ENCODE measurements around the gene FGD2. TPM values are rescaled to one million over a fixed set of nuclear protein-coding genes. Genes with fewer than 3 reads are reported as not detected.

The FGD2 gene
- total RNA-seq, 1 experiment from 2014 or later, result 0.19 TPM

DNA sequence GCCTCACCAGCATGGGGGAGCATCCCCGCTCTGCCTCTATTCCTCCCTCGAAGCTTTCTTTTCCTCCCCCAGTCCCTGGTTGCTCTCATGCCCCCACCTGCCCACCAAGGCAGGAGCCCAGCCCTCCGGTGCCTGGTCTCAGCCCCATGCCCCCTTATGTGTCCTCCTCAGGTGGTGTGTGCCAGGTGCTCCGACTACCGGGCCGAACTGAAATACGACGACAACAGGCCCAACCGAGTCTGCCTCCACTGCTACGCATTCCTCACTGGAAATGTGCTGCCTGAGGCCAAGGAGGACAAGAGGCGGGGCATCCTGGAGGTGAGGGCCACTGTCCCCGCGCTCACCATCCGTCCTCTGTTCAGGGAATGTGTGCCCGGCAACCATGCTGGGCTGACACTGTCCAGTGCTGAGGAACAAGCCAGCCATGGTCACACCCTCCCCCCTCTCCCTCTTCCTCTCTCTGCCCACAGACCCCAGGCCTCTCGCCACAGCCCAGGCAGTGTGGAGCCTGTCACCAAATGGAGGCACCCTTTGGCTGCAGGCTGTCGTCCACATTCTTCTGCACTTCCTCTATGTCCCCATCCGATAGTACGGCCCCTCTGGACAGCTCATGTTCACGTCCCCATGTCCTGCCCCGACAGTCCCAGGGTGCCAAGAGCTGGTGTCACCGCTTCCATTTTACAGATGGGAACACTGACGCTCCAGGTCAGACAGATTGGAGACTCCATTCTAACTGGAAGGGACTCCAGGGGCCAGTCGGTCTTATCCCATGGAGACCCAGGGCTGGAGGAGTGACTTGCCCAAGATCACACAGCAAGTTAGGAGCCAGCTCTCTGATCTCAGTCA, 20.4 kb downstream of the FGD2 start:
- TF ChIP-seq, protein P1, sequence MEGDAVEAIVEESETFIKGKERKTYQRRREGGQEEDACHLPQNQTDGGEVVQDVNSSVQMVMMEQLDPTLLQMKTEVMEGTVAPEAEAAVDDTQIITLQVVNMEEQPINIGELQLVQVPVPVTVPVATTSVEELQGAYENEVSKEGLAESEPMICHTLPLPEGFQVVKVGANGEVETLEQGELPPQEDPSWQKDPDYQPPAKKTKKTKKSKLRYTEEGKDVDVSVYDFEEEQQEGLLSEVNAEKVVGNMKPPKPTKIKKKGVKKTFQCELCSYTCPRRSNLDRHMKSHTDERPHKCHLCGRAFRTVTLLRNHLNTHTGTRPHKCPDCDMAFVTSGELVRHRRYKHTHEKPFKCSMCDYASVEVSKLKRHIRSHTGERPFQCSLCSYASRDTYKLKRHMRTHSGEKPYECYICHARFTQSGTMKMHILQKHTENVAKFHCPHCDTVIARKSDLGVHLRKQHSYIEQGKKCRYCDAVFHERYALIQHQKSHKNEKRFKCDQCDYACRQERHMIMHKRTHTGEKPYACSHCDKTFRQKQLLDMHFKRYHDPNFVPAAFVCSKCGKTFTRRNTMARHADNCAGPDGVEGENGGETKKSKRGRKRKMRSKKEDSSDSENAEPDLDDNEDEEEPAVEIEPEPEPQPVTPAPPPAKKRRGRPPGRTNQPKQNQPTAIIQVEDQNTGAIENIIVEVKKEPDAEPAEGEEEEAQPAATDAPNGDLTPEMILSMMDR (IDR thresholded peaks at IDR 0.05; ENCODE audit: unreplicated experiment), result no peak
- Mint-ChIP-seq H3K4me1 (ENCODE audit: low read depth, unreplicated experiment) (peaks cover 65% of the 10 kb centered on the region), H3K9me3 (ENCODE audit: low read depth, unreplicated experiment) (peaks cover 3% of the 10 kb centered on the region), H3K36me3 (ENCODE audit: insufficient read depth, unreplicated experiment) (peaks cover 15% of the 10 kb centered on the region), H3K4me3 (ENCODE audit: low read depth, unreplicated experiment) (no peak overlapping the region), H3K27ac (ENCODE audit: unreplicated experiment) (peak overlapping the region; percentile 99), H3K27me3 (ENCODE audit: unreplicated experiment) (no peaks in the 10 kb centered on the region)
- no TSS peak for BruUV-seq (replicated peaks)
- no peak for DNase-seq
- CTCF ChIA-PET, result interaction anchor here (0.6 to 10.9 kb wide), 7 partner anchors 8 to 184 kb away, joined by 3 to 185 read pairs (median 4); no protein-coding TSS in a partner anchor
- intact Hi-C loops (cut with micrococcal nuclease; ENCODE audit: unreplicated experiment), result no loop called here

DNA sequence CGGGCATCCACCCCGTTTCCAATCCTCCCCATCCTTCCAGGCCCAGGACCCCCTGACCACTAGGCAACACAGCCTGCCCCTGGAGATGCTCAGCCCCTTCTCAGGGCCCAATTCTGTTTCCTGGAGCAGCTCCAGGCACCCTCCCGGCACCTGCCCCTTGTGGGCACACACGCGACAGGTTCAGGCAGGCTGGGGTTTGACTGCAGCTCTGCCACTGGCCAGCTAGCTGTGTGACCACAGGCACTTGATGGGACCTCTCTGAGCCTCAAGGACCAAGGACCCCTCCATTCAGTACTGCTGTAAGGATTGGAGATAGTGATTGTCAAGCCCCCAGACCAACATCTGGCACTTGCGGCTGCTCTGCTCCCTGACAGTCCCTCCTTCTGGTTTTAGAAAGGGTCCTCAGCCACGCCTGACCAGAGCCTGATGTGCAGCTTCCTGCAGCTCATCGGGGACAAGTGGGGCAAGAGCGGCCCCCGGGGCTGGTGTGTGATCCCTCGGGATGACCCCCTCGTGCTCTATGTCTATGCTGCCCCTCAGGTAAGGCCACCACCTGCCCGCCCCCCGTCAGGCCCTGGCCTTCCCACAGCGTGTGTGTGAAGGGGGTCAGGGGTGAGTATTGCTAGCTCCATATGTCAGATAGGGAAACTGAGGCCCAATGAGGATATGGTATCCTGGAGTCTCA, 21.7 kb downstream of the FGD2 start:
- peaks cover 3% of the 10 kb centered on the region for H3K9me3 Mint-ChIP-seq (ENCODE audit: low read depth, unreplicated experiment)
- no TSS peak for BruUV-seq (replicated peaks)
- H3K4me3 Mint-ChIP-seq (ENCODE audit: low read depth, unreplicated experiment), result no peak overlapping the region
- DNase-seq, result no peak
- intact Hi-C loops (cut with micrococcal nuclease; ENCODE audit: unreplicated experiment), result no loop called here
- H3K36me3 Mint-ChIP-seq (ENCODE audit: insufficient read depth, unreplicated experiment), result peaks cover 15% of the 10 kb centered on the region
- TF ChIP-seq, protein P1 (IDR thresholded peaks at IDR 0.05; ENCODE audit: unreplicated experiment), result no peak
- H3K27ac Mint-ChIP-seq (ENCODE audit: unreplicated experiment), result no peak overlapping the region
- H3K4me1 Mint-ChIP-seq (ENCODE audit: low read depth, unreplicated experiment), result peaks cover 51% of the 10 kb centered on the region
- CTCF ChIA-PET, result interaction anchor here (0.6 to 10.9 kb wide), 3 partner anchors 9 to 232 kb away, joined by 4 to 185 read pairs (median 21); no protein-coding TSS in a partner anchor
- H3K27me3 Mint-ChIP-seq (ENCODE audit: unreplicated experiment), result no peaks in the 10 kb centered on the region

DNA sequence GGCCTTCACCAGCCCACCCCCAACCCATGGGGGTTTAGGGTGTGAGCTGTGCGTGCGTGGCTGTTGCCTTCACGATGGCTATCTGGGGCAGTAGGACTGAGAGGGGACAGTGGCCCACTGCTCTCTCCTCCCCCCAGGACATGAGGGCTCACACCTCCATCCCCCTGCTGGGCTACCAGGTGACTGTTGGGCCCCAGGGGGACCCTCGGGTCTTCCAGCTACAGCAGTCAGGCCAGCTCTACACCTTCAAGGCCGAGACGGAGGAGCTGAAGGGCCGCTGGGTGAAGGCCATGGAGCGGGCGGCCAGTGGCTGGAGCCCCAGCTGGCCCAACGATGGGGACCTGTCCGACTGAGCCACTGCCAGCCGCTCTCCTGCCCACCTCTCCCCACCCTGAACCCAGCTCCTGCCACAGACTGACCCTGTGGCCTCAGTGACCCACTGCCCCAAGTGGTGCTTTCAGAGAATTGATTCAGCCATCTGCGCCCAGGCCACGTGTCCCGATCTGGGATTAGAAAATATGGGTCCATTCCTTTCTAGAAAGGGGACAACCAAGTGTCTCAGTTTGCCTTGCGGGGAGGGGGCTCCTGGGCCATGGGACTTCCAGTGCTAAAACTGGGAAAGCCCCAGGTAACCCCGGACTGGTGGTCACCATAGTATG, 22.5 kb downstream of the FGD2 start:
- no TSS peak for BruUV-seq (replicated peaks)
- TF ChIP-seq, protein P1 (IDR thresholded peaks at IDR 0.05; ENCODE audit: unreplicated experiment), result no peak

DNA sequence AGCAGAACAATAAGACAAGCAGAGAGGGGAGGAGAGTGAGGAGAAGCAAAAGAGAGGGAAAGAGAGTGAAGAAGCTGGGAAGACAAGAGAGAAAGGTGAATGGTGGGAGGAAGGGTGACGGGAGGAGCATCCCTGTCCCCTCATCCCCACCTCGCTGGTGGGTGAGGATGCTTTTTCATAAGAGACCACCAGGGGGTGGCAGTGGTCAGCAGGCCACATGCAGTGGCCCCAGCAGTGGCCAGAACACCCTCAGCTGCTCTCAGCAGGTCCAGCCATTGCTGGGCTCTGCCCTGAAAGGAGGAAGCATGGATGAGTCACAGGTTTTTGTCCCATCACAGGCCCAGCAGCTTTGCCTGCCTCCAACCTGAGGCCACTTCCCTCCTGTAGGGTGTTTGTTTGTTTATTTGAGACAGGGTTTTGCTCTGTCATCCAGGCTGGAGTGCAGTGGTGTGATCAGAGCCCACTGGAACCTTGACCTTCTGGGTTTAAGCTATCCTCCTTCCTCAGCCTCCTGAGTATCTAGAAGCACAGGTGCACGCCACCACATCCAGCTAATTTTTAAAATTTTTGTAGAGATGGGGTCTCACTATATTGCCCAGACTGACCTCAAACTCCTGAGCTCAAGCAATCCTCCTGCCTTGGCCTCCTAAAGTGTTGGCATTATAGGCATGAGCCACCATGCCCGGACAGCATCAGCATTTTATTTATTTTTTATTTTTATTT, 24.0 kb downstream of the FGD2 start:
- no TSS peak for BruUV-seq (replicated peaks)
- Mint-ChIP-seq H3K9me3 (ENCODE audit: low read depth, unreplicated experiment) (peaks cover 3% of the 10 kb centered on the region), H3K27me3 (ENCODE audit: unreplicated experiment) (no peaks in the 10 kb centered on the region), H3K27ac (ENCODE audit: unreplicated experiment) (peak overlapping the region; percentile 11), H3K4me3 (ENCODE audit: low read depth, unreplicated experiment) (no peak overlapping the region), H3K4me1 (ENCODE audit: low read depth, unreplicated experiment) (peaks cover 29% of the 10 kb centered on the region), H3K36me3 (ENCODE audit: insufficient read depth, unreplicated experiment) (peaks cover 3% of the 10 kb centered on the region)
- CTCF ChIA-PET, result interaction anchor here (0.6 to 3.8 kb wide), 11 partner anchors 9 to 181 kb away, joined by 3 to 21 read pairs (median 6); no protein-coding TSS in a partner anchor
- peak; percentile 89 for DNase-seq
- TF ChIP-seq, protein P1 (IDR thresholded peaks at IDR 0.05; ENCODE audit: unreplicated experiment), result peak; percentile 72
- intact Hi-C loops (cut with micrococcal nuclease; ENCODE audit: unreplicated experiment), result no loop called here

More for the DNA sequence above, 22.5 kb downstream of the FGD2 start:
- Mint-ChIP-seq H3K4me1 (ENCODE audit: low read depth, unreplicated experiment) (peaks cover 44% of the 10 kb centered on the region), H3K9me3 (ENCODE audit: low read depth, unreplicated experiment) (peaks cover 3% of the 10 kb centered on the region), H3K27me3 (ENCODE audit: unreplicated experiment) (no peaks in the 10 kb centered on the region), H3K36me3 (ENCODE audit: insufficient read depth, unreplicated experiment) (peaks cover 15% of the 10 kb centered on the region), H3K27ac (ENCODE audit: unreplicated experiment) (no peak overlapping the region), H3K4me3 (ENCODE audit: low read depth, unreplicated experiment) (no peak overlapping the region)
- intact Hi-C loops (cut with micrococcal nuclease; ENCODE audit: unreplicated experiment), result no loop called here
- CTCF ChIA-PET, result interaction anchor here (0.6 to 10.9 kb wide), 5 partner anchors 9 to 182 kb away, joined by 3 to 185 read pairs (median 17); no protein-coding TSS in a partner anchor
- no peak for DNase-seq
